Dendritic cell treated with granulocyte-macrophage colony-stimulating factor and Interleukin-4, amounts not matched to agents 40 ng/mL and 50 ng/mL, for 4 days (primary cell): Measurements from ENCODE around the gene RPL10.

Experiments
- H3K27ac Mint-ChIP-seq: one replicate; pipeline ENCODE4 v1.8.0; 2022; ENCODE audit warnings: mild to moderate bottlenecking, mixed read lengths
- H3K27me3 Mint-ChIP-seq: one replicate; pipeline ENCODE4 v1.8.0; 2022; ENCODE audit warnings: mild to moderate bottlenecking, mixed read lengths
- H3K36me3 Mint-ChIP-seq: one replicate; pipeline ENCODE4 v1.8.0; 2022; ENCODE audit warnings: low read depth, mixed read lengths
- H3K4me1 Mint-ChIP-seq: one replicate; pipeline ENCODE4 v1.8.0; 2022; ENCODE audit warnings: low read depth, mixed read lengths
- H3K4me3 Mint-ChIP-seq: one replicate; pipeline ENCODE4 v1.8.0; 2022; ENCODE audit warnings: mild to moderate bottlenecking, moderate library complexity, mixed read lengths
- H3K9me3 Mint-ChIP-seq: one replicate; pipeline ENCODE4 v1.8.0; 2022; ENCODE audit warnings: mixed read lengths
- intact Hi-C: fragments of 100-400 bp; cut with micrococcal nuclease; formaldehyde crosslinking; loops from one replicate; pipeline ENCODE4 v1.15.0; 2022

RPL10 gene

DNA sequence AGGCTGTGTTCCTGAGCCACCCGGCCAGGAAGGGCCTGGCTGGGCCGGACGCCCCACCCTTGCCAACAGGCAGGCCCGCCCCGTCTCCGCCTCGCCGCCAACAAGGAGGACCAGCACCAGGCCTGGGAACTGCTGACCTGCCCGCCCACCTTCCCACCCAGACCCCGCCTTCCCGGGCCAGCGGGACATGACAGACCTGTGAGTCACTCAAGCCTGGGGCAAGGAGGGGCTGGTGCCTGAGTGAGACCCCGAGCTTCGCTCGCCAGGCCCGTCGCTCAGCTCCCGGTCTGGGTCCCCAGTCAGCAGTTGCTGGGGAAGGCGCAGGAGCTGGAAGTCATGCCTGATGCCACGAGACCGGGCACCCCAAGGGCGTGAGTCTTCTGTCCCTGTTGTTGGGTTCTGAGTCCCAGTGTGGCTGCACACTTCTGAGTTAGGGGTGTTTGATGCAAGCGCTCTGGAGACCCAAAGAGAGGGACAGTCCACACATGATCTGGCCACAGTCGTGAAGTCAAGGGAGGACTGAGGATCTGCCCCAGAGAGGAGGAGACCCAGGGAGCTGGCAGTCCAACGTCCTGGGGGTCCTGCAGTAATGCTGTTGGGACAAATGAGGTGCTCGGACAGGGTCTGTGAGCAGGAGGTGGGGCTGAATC lies 11.2 kb downstream of the RPL10 start, which contains the start of gene DNASE1L1:
Gene DNASE1L1, minus strand, starts transcription at position 33 of the 650 bp plus-strand sequence. CDS start 3,686 bp downstream, outside the sequence.
- H3K36me3 Mint-ChIP-seq: peaks cover 45% of the 10 kb centered on the region
- H3K4me3 Mint-ChIP-seq: peak within 1 kb of the TSS; percentile 91
- no peaks in the 10 kb centered on the region for H3K9me3 Mint-ChIP-seq
- peaks cover 36% of the 10 kb centered on the region for H3K4me1 Mint-ChIP-seq
- intact Hi-C loops: loop anchor here (10.0 kb wide), 1 partner anchor 45 kb away; the partner anchor contains the start of gene PLXNA3
- no peaks in the 10 kb centered on the region for H3K27me3 Mint-ChIP-seq
- peak within 1 kb of the TSS; percentile 85 for H3K27ac Mint-ChIP-seq

DNA sequence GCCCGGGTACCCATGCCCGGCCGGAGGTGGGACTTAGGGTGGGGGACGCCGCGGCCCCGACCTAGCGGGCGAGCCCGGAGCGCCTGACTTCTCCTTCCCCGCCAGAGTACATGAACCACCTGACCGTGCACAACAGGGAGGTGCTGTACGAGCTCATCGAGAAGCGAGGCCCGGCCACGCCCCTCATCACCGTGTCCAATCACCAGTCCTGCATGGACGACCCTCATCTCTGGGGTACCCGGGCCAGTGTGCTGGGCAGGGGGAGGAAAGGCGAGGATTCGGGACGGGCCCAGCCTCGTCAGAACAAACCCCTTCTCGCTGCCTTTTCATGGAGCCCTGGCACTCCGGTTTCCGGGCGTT lies 13.8 kb downstream of the RPL10 start:
- Mint-ChIP-seq H3K9me3 (no peaks in the 10 kb centered on the region), H3K4me3 (peak overlapping the region; percentile 92), H3K27ac (peak overlapping the region; percentile 89), H3K4me1 (peaks cover 35% of the 10 kb centered on the region), H3K36me3 (peaks cover 52% of the 10 kb centered on the region), H3K27me3 (no peaks in the 10 kb centered on the region)
- intact Hi-C loops: loop anchor here (2.0 kb wide), 1 partner anchor 19 kb away; no protein-coding TSS in a partner anchor

DNA sequence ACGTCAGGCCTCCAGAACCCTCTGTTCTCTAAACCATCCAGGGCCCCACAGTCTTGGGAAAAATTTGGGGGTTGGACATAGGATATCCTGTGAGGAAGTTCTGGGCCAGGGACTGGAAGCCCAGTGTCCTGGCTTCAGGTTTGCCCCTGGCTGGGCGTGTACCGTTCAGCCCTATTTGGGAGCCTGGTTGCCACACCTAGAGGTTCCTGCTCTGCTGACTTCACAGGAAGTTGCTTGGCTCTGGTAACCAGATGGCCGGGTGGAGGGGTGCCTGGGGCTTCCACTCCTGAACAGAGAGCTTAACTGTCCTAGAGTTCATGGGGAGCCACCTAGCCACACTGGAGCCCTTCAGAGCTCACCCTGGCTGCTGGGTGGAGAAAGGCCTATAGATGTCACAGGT lies 14.3 kb downstream of the RPL10 start:
- intact Hi-C loops: loop anchor here (2.0 kb wide), 1 partner anchor 18 kb away; no protein-coding TSS in a partner anchor
- peak overlapping the region; percentile 89 for H3K27ac Mint-ChIP-seq
- peak overlapping the region; percentile 92 for H3K4me3 Mint-ChIP-seq

DNA sequence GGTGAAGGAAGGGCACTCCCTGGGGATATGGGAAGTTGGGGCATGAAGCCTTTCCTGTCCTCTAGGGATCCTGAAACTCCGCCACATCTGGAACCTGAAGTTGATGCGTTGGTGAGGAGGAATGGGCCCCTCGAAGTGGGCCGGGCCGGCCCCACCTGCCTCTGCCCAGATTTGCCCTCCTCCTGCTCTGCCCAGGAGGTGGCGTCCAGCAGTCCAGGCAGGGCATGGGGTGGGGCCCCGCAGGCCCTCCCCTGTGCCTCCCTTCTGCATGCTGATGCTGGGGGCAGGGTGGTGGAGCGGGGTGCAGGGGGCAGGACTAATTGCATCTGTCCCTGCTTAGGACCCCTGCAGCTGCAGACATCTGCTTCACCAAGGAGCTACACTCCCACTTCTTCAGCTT lies 15.0 kb downstream of the RPL10 start:
- Mint-ChIP-seq H3K36me3 (peaks cover 57% of the 10 kb centered on the region), H3K27ac (no peak overlapping the region), H3K9me3 (no peaks in the 10 kb centered on the region), H3K27me3 (no peaks in the 10 kb centered on the region), H3K4me3 (peak overlapping the region; percentile 92), H3K4me1 (peaks cover 39% of the 10 kb centered on the region)
- intact Hi-C loops: loop anchor here (2.0 kb wide), 1 partner anchor 18 kb away; no protein-coding TSS in a partner anchor

More for the DNA sequence above, 14.3 kb downstream of the RPL10 start:
- Mint-ChIP-seq H3K36me3 (peaks cover 57% of the 10 kb centered on the region), H3K9me3 (no peaks in the 10 kb centered on the region), H3K27me3 (no peaks in the 10 kb centered on the region), H3K4me1 (peaks cover 40% of the 10 kb centered on the region)

DNA sequence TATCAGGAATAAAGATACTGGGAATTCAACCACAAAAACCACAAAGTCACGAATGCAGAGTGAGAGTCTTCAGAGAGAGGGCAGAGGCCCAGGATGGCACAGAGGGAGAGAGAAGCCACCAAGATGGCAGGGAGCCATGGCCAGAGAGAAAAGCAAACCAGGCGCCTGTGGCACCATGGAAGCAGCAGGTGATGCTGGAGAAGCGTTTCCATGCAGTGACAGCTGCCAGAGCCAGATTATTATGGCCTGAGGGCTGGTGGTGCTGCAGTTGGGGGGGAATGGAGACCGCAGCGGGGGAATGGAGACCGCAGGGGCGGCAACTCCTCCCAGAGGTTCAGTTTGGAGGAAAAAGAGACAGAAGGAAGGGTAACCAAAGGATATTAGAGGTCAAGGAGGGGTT lies 19.0 kb downstream of the RPL10 start:
- Mint-ChIP-seq H3K4me1 (peaks cover 31% of the 10 kb centered on the region), H3K9me3 (no peaks in the 10 kb centered on the region), H3K27me3 (no peaks in the 10 kb centered on the region), H3K36me3 (peaks cover 81% of the 10 kb centered on the region), H3K27ac (peak overlapping the region; percentile 29), H3K4me3 (no peak overlapping the region)
- intact Hi-C loops: no loop called here

DNA sequence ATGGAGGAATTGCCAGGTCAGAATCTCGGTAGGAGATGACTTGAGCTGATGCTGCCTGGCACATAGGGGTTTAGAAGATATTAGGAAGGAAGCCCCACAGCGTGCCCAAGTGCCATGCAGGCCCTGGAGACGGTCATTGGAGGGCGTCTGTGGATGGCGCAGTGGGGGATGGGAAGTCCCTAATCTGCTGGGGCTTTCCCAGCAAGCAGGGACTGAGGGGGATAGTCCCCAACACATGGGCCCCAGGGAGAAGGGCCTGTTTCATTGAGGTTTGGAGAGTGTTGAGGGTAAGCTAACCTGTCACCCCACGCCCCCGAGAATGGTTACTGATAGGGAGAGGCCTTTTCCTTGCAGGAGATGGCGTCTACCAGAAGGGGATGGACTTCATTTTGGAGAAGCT lies 21.0 kb downstream of the RPL10 start:
- peaks cover 24% of the 10 kb centered on the region for H3K4me1 Mint-ChIP-seq
- peak overlapping the region; percentile 39 for H3K27ac Mint-ChIP-seq
- intact Hi-C loops: no loop called here
- H3K9me3 Mint-ChIP-seq: no peaks in the 10 kb centered on the region
- H3K4me3 Mint-ChIP-seq: no peak overlapping the region
- H3K27me3 Mint-ChIP-seq: no peaks in the 10 kb centered on the region
- peaks cover 66% of the 10 kb centered on the region for H3K36me3 Mint-ChIP-seq

DNA sequence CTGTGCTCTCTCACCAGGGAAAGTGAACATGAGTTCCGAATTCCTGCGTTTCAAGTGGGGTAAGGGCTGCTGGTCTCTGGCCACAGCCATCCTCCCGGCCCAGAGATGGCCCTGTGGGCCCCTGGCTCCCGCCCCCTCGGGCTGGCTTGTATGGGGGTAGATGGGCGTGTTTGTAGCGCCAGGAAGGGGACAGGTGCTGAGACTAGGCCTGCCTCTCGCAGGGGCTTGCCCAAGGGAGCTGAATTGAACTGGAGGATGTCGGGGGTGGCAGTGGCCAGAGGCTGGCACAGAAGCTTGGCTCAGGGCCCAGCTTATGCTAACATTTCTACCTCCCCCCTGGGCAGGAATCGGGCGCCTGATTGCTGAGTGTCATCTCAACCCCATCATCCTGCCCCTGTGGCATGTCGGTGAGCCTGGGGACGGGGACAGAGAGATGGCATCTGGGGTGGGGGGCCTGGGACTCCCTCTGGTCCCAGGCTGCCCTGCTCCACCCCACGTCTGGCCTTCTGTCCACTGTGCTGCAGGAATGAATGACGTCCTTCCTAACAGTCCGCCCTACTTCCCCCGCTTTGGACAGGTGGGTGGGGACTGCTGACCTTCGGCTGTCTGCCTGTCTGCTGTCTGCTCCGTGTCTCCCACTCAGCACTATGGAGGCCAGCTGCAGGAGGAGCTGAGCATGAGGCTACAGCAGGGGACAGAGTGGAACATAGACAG lies 21.7 kb downstream of the RPL10 start:
- H3K27me3 Mint-ChIP-seq: no peaks in the 10 kb centered on the region
- H3K27ac Mint-ChIP-seq: no peak overlapping the region
- intact Hi-C loops: no loop called here
- H3K9me3 Mint-ChIP-seq: no peaks in the 10 kb centered on the region
- H3K36me3 Mint-ChIP-seq: peaks cover 66% of the 10 kb centered on the region
- peaks cover 29% of the 10 kb centered on the region for H3K4me1 Mint-ChIP-seq
- no peak overlapping the region for H3K4me3 Mint-ChIP-seq

DNA sequence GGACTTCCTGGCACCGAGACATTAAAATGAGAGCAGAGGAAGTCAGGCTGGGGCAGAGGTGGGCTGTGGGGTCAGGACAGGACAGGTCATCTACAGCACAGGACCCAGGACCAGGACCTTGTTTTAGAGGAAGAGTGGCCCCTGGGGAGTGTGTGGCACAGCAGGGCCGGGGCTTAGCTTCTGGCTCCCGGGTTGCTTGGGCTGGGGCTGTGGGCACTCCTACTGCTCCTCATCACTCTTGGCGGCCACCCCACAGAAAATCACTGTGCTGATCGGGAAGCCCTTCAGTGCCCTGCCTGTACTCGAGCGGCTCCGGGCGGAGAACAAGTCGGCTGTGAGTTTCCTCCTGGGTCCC lies 22.2 kb downstream of the RPL10 start:
- Mint-ChIP-seq H3K9me3 (no peaks in the 10 kb centered on the region), H3K27ac (no peak overlapping the region), H3K27me3 (no peaks in the 10 kb centered on the region), H3K4me3 (no peak overlapping the region), H3K4me1 (peaks cover 29% of the 10 kb centered on the region), H3K36me3 (peaks cover 61% of the 10 kb centered on the region)
- intact Hi-C loops: no loop called here

DNA sequence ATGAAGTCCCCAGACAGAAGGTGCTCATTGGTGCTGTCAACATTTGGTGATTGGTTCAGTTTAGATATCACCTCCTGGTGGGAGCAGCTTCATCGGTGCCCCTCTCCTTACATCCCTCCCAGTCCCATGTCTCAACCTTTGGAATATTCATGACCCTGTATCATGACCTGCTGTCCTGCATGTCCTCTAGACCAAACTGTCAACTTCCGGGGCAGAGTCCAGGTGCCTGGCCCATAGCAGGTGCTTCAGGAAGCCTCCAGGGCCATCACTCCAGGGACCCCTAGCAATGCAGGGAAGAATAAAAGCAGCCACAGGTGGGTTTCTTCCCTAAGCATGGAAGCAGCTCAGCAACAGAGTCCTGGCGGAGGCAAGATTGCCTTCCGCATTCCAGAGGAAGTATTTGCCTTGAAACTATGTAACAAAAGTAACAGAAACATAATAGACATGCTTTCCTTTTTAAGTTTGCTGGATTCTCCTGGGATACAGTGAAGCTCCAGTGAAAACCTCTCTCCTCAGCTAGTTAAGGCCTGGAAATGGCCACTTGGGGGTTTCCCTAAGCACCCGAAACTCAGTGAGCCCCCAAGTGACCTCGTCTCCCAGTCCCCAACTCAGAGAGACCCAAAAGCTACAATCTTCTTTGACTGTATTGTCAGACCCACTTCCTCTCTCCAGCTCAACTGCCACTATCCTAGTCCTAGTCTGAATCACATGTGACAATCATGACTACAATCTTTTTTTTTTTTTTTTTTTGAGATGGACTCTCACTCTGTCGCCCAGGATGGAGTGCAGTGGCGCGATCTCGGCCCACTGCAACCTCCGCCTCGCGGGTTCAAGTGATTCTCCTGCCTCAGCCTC lies 29.0 kb downstream of the RPL10 start:
- intact Hi-C loops: no loop called here
- Mint-ChIP-seq H3K27me3 (no peaks in the 10 kb centered on the region), H3K4me1 (peaks cover 37% of the 10 kb centered on the region)

DNA sequence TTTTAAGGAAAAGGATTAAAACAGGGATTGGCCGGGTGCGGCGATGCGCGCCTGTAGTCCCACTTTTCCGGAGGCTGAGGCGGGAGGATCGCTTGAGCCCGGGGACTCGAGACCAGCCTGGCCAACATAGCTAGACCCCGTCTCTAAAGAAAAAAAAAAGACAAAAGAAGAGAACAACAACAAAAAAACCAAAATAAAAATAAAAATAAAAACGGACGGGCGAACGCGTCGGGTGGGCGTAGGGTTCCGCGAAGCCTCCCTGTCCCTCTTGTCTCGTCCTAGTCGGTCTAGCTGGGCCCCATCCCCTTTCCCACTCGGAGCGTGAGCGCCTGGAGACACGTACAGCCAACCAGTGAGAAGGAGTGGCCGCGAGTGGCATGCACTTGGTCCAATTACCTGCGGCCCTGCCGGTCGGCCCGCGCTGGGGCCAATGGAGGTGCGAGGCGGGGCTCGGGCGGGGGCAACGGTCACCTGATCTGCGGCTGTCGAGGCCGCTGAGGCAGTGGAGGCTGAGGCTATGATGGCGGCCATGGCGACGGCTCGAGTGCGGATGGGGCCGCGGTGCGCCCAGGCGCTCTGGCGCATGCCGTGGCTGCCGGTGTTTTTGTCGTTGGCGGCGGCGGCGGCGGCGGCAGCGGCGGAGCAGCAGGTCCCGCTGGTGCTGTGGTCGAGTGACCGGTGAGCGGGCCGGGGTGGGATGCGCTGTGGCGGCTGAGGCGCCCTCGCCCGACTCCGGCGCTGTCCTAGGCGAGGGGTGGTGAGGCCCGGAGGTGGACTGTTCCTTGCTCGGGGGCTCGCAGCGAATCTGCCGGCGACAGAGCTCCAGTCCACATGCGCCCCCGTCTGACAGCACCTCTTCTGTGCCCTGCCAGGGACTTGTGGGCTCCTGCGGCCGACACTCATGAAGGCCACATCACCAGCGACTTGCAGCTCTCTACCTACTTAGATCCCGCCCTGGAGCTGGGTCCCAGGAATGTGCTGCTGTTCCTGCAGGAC lies 30.3 kb downstream of the RPL10 start, which contains the start of gene ATP6AP1:
Gene ATP6AP1, plus strand, starts transcription at position 502 of the 996 bp plus-strand sequence. Its CDS starts 16 bp downstream, at position 518.
- peak within 1 kb of the TSS; percentile 81 for H3K4me3 Mint-ChIP-seq
- no peaks in the 10 kb centered on the region for H3K27me3 Mint-ChIP-seq
- peaks cover 41% of the 10 kb centered on the region for H3K4me1 Mint-ChIP-seq
- H3K36me3 Mint-ChIP-seq: peaks cover 44% of the 10 kb centered on the region
- H3K9me3 Mint-ChIP-seq: no peaks in the 10 kb centered on the region
- intact Hi-C loops: no loop called here
- H3K27ac Mint-ChIP-seq: peak within 1 kb of the TSS; percentile 89

More for the DNA sequence above, 29.0 kb downstream of the RPL10 start:
- Mint-ChIP-seq H3K27ac (peak overlapping the region; percentile 89), H3K4me3 (peak overlapping the region; percentile 81), H3K36me3 (peaks cover 31% of the 10 kb centered on the region), H3K9me3 (no peaks in the 10 kb centered on the region)

DNA sequence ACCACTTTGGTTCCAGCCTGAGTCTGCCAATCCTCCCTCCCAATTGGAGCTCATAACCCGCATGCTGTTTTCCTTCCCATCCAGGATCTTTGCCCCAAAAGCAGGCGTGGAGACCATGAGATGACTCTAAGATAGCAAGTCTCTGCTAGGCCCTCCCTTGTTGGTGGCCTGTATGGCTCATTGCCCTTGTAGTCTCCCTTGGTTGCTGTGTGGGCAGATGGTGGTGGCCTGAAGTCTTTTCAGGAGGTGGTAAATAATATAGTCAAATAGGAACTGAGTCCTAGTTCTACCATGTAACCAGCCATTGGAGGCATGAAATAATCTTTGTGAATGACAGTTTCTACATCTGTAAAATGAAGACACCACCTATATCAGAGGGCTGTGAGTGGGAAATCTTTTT lies 31.5 kb downstream of the RPL10 start:
- Mint-ChIP-seq H3K36me3 (peaks cover 57% of the 10 kb centered on the region), H3K4me3 (peak overlapping the region; percentile 81), H3K4me1 (peaks cover 42% of the 10 kb centered on the region), H3K9me3 (no peaks in the 10 kb centered on the region), H3K27ac (peak overlapping the region; percentile 89), H3K27me3 (no peaks in the 10 kb centered on the region)
- intact Hi-C loops: loop anchor here (2.0 kb wide), 1 partner anchor 17 kb away; no protein-coding TSS in a partner anchor

DNA sequence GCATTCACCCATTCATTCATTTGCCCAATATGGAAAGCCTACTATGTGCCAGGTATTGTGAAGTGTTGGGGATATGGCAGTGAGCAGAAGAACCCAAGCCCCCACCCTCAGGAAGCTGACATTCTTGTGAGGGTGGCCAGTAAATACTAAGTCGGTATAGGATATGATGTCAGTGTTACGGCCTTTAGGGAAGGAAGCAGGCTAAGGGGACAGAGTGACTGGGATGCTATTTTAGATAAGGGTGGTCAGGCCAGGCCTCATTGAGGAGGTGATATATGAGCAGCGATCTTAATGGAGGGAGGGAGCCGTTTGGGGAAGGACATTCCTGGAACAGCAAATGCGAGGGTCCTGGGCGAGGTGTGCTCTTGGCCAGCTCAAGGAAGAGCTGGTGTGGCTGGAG lies 32.3 kb downstream of the RPL10 start:
- H3K27me3 Mint-ChIP-seq: no peaks in the 10 kb centered on the region
- peak overlapping the region; percentile 89 for H3K27ac Mint-ChIP-seq
- H3K9me3 Mint-ChIP-seq: no peaks in the 10 kb centered on the region
- peaks cover 49% of the 10 kb centered on the region for H3K4me1 Mint-ChIP-seq
- intact Hi-C loops: loop anchor here (2.0 kb wide), 1 partner anchor 18 kb away; no protein-coding TSS in a partner anchor
- H3K36me3 Mint-ChIP-seq: peaks cover 64% of the 10 kb centered on the region
- peak overlapping the region; percentile 81 for H3K4me3 Mint-ChIP-seq
